ENCODE data around the gene SLC39A5. TPM values are rescaled to one million over a fixed set of nuclear protein-coding genes. Genes with fewer than 3 reads are reported as not detected.
A peak's percentile ranks its signal among the peaks of the same experiment; 100 is the strongest.

Gene SLC39A5
- polyA plus RNA-seq, 1 of the 3 experiments (the other 2 are of a cell fraction): 0.12 TPM

DNA sequence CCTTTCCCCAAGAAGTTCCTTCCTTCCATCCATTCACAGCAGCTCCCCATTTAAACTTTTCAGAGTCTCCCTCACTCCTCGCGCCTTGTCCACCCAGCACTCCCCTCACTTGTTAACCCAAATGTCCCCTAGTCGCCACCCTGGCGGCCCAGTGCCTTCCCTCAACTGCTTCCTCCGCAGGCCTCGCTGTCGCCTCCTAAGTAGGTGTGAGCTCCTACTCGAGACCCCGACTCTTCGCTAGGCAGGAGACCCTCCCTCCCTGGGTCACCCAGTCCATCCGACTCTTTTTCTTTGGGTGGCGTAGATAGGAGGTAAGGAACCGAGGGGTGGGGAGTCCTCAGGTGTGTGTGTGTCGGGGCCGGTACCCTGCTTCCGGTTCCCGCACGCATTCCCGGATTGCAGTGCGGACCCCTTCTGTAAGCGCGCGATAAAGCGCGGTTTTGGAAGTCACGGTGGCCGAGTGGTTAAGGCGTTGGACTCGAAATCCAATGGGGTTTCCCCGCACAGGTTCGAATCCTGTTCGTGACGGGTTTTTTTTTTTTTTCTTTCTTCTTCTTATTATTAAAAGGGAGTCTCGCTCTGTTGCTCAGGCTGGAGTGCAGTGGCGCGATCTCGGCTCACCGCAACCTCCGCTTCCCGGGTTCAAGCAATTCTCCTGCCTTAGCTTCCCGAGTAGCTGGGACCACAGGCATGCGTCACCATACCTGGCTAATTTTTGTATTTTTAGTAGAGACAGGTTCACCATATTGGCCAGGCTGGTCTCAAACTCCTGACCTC lies 39.7 kb upstream of the SLC39A5 start:
- Histone ChIP-seq H4K20me1 (ENCODE audit: insufficient read depth) (peaks cover 8% of the 10 kb centered on the region), H2AFZ (ENCODE audit: low read depth) (peak overlapping the region; percentile 96), H3K4me2 (peak overlapping the region; percentile 97), H3K79me2 (ENCODE audit: insufficient read depth) (peaks cover 38% of the 10 kb centered on the region), H3K9ac (peak overlapping the region; percentile 94), H3F3A (replicated peaks; ENCODE audit: insufficient read depth) (peaks cover 19% of the 10 kb centered on the region), H3K36me3 (replicated peaks in 1 of 2; ENCODE audit: control insufficient read depth in 1 of 2, insufficient read depth in 2 of 2, low read length in 1 of 2) (peaks cover 9 to 18% of the 10 kb centered on the region in 2 experiments), H3K9me3 (no peaks in the 10 kb centered on the region), H3K4me1 (ENCODE audit: control insufficient read depth in 1 of 2, insufficient read depth in 2 of 2, low read depth in 1 of 2, low read length in 1 of 2) (peaks cover 8 to 13% of the 10 kb centered on the region in 2 experiments; a peak in 2 of 4 replicates), H3K4me3 (ENCODE audit: low read depth in 2 of 2, low read length in 1 of 2) (peak overlapping the region; percentile 87 to 91), H3K9me2 (no peaks in the 10 kb centered on the region), H3K27me3 (ENCODE audit: insufficient read depth) (no peaks in the 10 kb centered on the region), H3K27ac (ENCODE audit: low read depth in 2 of 2, low read length in 1 of 2) (peak overlapping the region; percentile 83 to 87)
- POLR2A ChIA-PET: interaction anchor here (0.7 to 2.2 kb wide), 13 partner anchors 31 to 272 kb away, joined by 3 to 21 read pairs (median 4); partner anchors contain the start of genes ANKRD52, COQ10A, ESYT1 and MYL6
- 1% methylated on average over 42 of the region's 42 CpGs for WGBS (ENCODE audit: low lambda C conversion rate)
- DNase-seq: peak; percentile 77
- CTCF ChIA-PET: interaction anchor here (0.7 to 13.8 kb wide), 66 partner anchors 10 to 445 kb away, joined by 3 to 272 read pairs (median 5); partner anchors contain the start of genes ANKRD52, COQ10A, CS and ERBB3
- TF ChIP-seq, protein P1, sequence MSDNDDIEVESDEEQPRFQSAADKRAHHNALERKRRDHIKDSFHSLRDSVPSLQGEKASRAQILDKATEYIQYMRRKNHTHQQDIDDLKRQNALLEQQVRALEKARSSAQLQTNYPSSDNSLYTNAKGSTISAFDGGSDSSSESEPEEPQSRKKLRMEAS (IDR thresholded peaks at IDR 0.05; ENCODE audit: low read depth): peak; percentile 73
- no peak for TF ChIP-seq NFIC (IDR thresholded peaks at IDR 0.05; ENCODE audit: borderline replicate concordance)
- TF ChIP-seq, protein P2, sequence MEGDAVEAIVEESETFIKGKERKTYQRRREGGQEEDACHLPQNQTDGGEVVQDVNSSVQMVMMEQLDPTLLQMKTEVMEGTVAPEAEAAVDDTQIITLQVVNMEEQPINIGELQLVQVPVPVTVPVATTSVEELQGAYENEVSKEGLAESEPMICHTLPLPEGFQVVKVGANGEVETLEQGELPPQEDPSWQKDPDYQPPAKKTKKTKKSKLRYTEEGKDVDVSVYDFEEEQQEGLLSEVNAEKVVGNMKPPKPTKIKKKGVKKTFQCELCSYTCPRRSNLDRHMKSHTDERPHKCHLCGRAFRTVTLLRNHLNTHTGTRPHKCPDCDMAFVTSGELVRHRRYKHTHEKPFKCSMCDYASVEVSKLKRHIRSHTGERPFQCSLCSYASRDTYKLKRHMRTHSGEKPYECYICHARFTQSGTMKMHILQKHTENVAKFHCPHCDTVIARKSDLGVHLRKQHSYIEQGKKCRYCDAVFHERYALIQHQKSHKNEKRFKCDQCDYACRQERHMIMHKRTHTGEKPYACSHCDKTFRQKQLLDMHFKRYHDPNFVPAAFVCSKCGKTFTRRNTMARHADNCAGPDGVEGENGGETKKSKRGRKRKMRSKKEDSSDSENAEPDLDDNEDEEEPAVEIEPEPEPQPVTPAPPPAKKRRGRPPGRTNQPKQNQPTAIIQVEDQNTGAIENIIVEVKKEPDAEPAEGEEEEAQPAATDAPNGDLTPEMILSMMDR (IDR thresholded peaks at IDR 0.05): no peak; the same call in none of the 2 replicates
- no peak for TF ChIP-seq TAF1 (IDR thresholded peaks at IDR 0.05; ENCODE audit: borderline replicate concordance, low read depth, low read length)
- no peak for TF ChIP-seq JUND (IDR thresholded peaks at IDR 0.05)
- no peak for TF ChIP-seq FOXJ3 (CRISPR knock-in tag; IDR thresholded peaks at IDR 0.05)
- peak; percentile 93; the same call in 1 of the 2 replicates for TF ChIP-seq TEAD4 (IDR thresholded peaks at IDR 0.05; ENCODE audit: borderline replicate concordance, insufficient read depth)
- TF ChIP-seq FOXM1 (IDR thresholded peaks at IDR 0.05; ENCODE audit: low read depth): no peak
- TF ChIP-seq POLR2AphosphoS5 (IDR thresholded peaks at IDR 0.05; ENCODE audit: low read depth, low read length): no peak
- TF ChIP-seq TCF12 (IDR thresholded peaks at IDR 0.05): no peak
- TF ChIP-seq, protein P3, sequence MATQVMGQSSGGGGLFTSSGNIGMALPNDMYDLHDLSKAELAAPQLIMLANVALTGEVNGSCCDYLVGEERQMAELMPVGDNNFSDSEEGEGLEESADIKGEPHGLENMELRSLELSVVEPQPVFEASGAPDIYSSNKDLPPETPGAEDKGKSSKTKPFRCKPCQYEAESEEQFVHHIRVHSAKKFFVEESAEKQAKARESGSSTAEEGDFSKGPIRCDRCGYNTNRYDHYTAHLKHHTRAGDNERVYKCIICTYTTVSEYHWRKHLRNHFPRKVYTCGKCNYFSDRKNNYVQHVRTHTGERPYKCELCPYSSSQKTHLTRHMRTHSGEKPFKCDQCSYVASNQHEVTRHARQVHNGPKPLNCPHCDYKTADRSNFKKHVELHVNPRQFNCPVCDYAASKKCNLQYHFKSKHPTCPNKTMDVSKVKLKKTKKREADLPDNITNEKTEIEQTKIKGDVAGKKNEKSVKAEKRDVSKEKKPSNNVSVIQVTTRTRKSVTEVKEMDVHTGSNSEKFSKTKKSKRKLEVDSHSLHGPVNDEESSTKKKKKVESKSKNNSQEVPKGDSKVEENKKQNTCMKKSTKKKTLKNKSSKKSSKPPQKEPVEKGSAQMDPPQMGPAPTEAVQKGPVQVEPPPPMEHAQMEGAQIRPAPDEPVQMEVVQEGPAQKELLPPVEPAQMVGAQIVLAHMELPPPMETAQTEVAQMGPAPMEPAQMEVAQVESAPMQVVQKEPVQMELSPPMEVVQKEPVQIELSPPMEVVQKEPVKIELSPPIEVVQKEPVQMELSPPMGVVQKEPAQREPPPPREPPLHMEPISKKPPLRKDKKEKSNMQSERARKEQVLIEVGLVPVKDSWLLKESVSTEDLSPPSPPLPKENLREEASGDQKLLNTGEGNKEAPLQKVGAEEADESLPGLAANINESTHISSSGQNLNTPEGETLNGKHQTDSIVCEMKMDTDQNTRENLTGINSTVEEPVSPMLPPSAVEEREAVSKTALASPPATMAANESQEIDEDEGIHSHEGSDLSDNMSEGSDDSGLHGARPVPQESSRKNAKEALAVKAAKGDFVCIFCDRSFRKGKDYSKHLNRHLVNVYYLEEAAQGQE (IDR thresholded peaks at IDR 0.05; ENCODE audit: low read depth, low read length): peak; percentile 8; the same call in 1 of the 2 replicates
- TF ChIP-seq RCOR1 (IDR thresholded peaks at IDR 0.05; ENCODE audit: low read length): peak; percentile 61; the same call in 1 of the 2 replicates
- TF ChIP-seq YY1 (IDR thresholded peaks at IDR 0.05; ENCODE audit: low read depth): peak; percentile 67; the same call in 1 of the 2 replicates
- TF ChIP-seq FOSL2 (IDR thresholded peaks at IDR 0.05; ENCODE audit: borderline replicate concordance, low read depth): peak; percentile 59; the same call in 1 of the 2 replicates
- TF ChIP-seq GABPA (IDR thresholded peaks at IDR 0.05; ENCODE audit: low read depth): peak; percentile 67
- peak; percentile 84 for TF ChIP-seq ELF1 (IDR thresholded peaks at IDR 0.05)
- TF ChIP-seq EZH2phosphoT487 (IDR thresholded peaks at IDR 0.05; ENCODE audit: borderline replicate concordance, low read depth): no peak
- peak; percentile 69 for TF ChIP-seq CHD2 (IDR thresholded peaks at IDR 0.05; ENCODE audit: low read length, partially characterized antibody)
- TF ChIP-seq, protein P4, sequence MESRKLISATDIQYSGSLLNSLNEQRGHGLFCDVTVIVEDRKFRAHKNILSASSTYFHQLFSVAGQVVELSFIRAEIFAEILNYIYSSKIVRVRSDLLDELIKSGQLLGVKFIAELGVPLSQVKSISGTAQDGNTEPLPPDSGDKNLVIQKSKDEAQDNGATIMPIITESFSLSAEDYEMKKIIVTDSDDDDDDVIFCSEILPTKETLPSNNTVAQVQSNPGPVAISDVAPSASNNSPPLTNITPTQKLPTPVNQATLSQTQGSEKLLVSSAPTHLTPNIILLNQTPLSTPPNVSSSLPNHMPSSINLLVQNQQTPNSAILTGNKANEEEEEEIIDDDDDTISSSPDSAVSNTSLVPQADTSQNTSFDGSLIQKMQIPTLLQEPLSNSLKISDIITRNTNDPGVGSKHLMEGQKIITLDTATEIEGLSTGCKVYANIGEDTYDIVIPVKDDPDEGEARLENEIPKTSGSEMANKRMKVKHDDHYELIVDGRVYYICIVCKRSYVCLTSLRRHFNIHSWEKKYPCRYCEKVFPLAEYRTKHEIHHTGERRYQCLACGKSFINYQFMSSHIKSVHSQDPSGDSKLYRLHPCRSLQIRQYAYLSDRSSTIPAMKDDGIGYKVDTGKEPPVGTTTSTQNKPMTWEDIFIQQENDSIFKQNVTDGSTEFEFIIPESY (IDR thresholded peaks at IDR 0.05; ENCODE audit: borderline replicate concordance, low read depth): no peak
